Erythroblast (primary cell): ENCODE measurements around the gene ANAPC5.
"Not testable (repeated sequence)": the region's sequence is repeated elsewhere in the genome, so short reads cannot be mapped to it uniquely, and the experiment has no call there.

Experiments
- DNase-seq, 2 experiments: peaks; one replicate each; lab custom pipeline; 2025; lab: John Stamatoyannopoulos, UW
- GATA1 ChIP-seq: IDR thresholded peaks from 2 replicates; pipeline ENCODE4 v1.6.1; 2011; ENCODE audit warnings: low read depth, mild to moderate bottlenecking, control low read depth, low read length, moderate library complexity
- POLR2A ChIP-seq: IDR thresholded peaks from 2 replicates; pipeline ENCODE4 v1.6.1; 2011; ENCODE audit warnings: mild to moderate bottlenecking, low read length

The ANAPC5 gene, protein sequence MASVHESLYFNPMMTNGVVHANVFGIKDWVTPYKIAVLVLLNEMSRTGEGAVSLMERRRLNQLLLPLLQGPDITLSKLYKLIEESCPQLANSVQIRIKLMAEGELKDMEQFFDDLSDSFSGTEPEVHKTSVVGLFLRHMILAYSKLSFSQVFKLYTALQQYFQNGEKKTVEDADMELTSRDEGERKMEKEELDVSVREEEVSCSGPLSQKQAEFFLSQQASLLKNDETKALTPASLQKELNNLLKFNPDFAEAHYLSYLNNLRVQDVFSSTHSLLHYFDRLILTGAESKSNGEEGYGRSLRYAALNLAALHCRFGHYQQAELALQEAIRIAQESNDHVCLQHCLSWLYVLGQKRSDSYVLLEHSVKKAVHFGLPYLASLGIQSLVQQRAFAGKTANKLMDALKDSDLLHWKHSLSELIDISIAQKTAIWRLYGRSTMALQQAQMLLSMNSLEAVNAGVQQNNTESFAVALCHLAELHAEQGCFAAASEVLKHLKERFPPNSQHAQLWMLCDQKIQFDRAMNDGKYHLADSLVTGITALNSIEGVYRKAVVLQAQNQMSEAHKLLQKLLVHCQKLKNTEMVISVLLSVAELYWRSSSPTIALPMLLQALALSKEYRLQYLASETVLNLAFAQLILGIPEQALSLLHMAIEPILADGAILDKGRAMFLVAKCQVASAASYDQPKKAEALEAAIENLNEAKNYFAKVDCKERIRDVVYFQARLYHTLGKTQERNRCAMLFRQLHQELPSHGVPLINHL

DNA sequence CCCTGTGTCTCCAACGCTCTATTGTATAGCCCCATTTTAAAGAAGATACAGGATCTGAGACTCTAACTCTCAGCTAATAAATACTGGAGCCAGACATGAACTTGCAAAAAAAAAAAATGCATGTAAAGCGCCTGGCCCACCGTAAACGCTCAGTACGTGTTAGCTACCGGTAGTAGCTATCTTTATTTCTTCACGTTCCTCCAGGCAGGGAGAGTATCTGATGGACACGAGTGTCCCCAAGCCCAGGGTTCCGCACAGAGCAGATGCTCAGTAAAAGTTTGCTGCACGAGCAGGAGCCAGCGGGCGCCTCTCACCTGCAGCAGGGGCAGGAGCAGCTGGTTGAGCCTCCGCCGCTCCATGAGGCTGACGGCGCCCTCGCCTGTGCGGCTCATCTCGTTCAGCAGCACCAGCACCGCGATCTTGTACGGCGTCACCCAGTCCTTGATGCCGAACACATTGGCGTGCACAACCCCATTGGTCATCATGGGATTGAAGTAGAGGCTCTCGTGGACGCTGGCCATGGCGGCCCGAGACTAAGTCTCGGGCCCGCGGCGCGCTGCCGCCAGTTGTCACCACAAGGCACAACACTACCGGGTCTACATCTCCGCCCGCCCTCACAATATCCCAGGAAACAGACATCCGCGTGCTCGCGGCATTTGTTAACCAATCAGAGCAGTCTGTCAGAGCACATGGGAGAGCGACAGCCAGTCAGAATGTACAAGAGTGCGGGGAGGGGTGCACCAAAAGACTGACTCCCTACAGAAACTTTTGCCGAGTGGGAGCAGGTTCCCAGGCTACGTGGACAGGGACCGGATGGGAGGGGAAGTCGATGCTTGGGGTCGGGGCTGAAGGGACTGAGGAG is at the start of gene ANAPC5:
Gene ANAPC5, minus strand, starts transcription at position 592 of the 862 bp plus-strand sequence. Its CDS starts 71 bp downstream, at position 521.
- peak; percentile 97 to 98 for DNase-seq
- peak; percentile 97 for TF ChIP-seq POLR2A
- no peak for TF ChIP-seq GATA1

DNA sequence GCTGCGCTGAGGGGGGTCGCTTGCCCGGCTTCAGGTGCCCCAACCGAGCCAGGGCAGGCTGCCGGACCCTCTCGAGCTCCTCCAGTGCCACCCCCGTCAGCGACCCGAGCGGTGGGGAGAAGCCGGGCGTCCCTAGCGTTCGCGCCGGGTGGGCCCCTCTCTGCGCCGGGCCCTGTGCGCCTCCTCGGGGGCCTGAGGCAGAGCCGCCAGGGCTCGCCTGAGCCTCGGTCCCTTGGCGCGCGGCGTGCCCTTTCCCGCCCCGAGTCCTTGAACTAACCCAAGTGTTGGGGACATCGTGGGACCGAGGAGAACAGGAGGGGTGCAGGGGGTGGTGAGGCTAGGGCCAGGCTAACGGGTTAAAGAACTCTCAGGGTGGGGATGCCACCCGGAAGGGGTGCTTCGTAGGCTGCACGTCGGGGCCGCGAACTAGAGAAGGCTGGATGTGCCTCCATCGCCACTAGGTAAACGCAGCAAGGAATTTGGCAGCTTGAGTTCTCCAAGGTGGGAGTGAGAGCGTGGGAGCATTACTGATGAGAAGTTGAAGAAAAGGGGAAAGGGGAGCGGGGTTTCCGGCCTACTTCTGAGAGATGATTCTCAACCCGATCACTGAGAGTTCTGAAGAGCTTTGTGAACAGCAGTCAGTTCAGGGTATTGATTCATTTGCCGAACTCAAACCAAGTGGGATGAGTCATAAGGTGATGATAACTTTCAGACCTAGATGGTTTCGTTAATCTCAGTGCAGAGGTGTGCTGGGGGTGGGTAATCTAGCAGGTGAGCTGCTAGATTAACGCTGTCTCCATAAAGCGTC is 48.3 kb upstream of the ANAPC5 start:
- peak; percentile 69 to 78 for DNase-seq
- TF ChIP-seq GATA1 (no peak), POLR2A (peak; percentile 71)

DNA sequence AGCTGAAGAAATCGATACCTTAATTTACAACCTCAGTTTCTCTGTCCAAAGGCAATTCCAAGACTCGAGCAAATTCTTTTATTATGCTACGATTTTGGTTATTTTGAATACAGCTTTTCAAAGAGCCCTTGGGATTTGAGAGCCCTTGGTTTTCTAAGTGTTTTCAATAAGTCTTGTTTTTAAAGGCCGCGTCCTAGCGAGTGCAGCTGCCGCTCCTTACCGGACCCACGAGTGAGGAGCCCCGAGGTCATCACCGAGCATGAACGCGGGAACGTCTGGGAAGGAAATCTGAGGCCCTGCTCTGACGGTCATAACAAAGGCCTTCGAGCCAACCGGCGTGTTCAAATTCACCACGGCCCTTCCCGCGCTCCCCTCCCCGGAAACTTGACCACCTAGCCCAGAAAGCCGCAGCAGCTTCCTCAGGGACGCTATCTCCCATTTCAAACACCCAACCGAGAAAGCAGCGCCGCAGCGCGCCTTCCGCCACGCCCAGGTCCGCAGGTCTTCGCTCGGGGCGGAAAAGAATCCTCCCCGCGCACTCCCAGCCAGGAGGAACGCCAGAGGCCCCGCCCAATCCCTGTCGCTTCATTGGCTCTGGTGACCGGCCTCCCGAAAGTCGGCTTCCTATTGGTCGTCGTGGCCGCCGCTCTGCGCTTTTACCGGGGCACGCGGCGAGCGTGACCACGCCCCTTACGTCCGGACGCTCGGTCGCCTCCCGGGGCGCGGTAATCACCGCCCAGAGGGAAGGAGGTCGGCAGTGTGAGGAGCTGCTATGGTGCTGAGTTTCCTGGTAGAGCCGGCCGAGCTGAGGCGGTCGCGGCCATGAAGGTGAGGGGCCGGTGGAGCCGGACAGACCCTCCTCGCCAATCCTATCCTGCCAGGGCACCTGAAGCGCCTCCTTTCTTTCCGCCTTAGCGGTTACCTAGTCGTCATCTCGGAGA is 47.5 kb upstream of the ANAPC5 start, which contains the start of gene RNF34:
Gene RNF34, plus strand, starts transcription at position 728 of the 941 bp plus-strand sequence. Its CDS starts 95 bp downstream, at position 823.
- TF ChIP-seq POLR2A (peak; percentile 98), GATA1 (no peak)
- peak; percentile 99 for DNase-seq

DNA sequence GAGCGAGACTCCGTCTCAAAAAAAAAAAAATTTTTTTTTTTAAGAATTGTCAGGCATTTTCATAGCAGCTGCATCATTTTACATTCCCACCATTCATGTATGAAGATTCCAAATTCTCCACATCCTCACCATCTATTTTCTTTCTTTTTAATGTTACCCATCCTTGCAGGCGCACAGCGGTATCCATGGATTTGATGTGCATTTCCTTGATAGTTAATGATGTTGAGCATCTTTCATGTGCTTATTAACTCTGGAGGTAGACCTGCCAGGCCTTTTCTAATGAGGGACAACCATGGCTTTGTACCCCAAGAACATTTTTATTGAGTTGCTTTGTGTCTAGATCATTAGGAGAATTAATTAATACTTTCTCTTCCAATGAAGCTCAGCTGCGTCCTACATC is 46.1 kb upstream of the ANAPC5 start:
- TF ChIP-seq POLR2A: no peak
- no peak for TF ChIP-seq GATA1
- no peak for DNase-seq

DNA sequence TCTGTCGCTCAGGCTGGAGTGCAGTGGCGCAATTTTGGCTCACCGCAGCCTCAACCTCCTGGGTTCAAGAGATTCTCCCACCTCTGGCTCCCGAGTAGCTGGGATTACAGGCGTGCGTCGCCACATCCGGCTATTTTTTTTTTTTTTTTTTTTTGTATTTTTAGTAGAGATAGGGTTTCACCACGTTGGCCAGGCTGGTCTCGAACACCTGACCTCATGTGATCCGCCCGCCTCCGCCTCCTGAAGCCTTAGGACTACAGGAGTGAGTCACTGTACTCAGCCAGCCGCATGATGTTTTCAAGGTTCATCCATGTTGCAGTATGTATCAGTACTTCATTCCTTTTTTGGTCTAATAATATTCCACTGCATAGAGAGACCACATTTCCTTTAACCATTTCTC is 45.3 kb upstream of the ANAPC5 start:
- TF ChIP-seq GATA1 (no peak), POLR2A (no peak)
- no peak for DNase-seq

DNA sequence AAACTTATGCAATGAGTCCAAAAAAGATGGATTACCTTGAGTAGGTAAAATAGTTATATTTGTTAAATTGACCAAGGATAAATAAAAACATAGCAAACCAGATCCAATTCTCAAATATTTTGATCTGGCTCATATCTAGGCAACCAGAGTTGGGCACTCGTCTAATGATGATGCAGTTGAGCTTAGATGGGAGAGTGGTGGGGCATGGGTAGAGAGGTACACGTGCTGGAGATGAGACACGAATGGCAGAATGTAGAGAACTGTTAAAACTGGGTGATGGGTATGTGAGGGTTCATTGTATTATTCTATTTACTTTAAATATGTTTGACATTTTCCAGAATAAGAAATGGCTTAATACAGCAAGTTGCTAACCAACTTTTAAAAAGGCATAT is 40.1 kb upstream of the ANAPC5 start:
- DNase-seq: no peak
- TF ChIP-seq POLR2A (no peak), GATA1 (no peak)

DNA sequence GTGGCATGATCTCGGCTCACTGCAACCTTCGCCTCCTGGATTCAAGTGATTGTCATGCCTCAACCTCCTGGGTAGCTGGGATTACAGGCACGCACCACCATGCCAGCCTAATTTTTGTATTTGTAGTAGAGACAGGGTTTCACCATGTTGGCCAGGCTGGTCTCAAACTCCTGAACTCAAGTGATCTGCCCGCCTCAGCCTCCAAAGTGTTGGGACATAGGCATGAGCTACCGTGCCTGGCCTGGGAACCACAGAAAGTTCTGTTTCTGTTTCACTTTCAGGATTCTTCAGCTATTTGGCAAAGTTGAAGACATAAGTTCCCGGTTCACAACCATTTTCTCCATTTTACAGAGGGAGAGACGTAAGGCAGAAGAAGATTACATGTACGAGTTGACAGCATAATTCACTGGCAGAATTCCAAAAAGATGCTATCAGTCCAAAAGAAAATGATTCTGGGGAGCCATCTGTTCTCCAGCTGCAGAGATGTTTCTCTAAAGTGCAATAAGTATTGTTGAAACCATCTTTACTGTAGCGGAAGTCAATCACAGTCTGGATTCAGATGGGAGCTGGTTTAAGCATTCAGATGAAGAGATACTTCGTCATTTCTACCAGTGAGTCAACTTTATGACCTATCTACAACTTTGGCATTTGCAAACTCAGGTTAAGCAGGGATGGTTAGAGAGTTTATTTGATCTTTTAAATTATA is 39.6 kb upstream of the ANAPC5 start:
- no peak for TF ChIP-seq GATA1
- no peak for TF ChIP-seq POLR2A
- DNase-seq: peak; percentile 66 to 82

DNA sequence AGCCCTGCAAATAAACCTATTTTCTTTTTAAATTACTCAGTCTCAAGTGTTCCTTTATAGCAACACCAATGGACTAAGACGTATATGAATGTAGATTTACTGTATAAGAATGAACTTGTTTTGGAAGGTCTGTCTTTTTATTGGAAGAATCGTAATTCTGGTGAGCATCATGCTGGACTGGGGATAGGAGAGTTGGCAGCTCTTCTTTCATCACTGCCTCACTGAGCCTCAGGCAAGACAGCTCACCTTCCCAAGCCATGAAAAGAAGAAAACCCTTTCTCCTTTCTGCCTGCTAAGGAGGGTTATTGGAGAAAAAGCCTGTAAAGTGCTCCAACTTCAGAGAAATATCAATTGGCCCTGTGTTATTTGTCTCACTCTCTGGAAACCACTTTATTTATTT is 38.6 kb upstream of the ANAPC5 start:
- TF ChIP-seq GATA1: no peak
- no peak for TF ChIP-seq POLR2A
- DNase-seq: no peak

DNA sequence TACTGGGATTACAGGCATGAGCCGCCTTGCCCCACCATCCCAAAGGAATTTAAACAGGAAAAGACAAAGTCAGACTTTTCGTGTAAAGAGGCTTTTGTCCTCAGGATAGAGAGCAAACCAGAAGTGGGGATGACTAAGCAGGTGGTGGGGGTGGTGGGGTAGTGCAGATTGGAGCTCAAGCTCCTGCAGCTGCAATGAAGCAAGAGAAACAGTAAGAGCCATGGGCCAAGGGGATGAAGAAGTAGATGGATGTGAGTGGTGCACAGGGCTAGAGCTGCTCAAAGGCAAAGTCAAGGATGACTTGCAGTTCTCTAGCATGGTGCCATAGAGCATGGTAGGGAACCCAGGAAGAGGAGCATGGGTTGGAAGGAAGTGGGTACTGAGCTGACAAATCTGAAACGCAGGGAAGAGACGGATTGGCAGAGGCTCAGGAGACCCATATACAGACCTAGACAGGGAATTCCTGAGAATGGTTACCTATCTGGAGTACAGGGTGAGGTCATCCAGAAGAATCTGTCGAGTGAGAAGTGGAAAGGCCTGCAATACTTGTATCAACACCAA is 36.3 kb upstream of the ANAPC5 start:
- TF ChIP-seq GATA1 (no peak), POLR2A (no peak)
- no peak for DNase-seq

DNA sequence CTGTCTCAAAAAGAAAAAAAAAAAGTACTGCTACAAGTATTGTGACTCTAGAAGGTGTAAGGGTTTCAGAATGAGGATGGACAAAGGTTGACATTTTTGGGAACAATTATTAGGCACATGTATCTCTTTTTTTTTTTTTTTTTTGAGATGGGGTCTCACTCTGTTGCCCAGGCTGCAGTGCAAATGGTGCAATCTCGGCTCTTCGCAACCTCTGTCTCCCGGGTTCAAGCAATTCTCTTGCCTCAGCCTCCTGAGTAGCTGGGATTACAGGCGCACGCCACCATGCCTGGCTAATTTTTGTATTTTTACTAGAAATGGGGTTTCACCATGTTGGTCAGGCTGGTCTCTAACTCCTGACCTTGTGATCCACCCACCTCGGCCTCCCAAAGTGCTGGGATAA is 32.7 kb upstream of the ANAPC5 start:
- not testable (repeated sequence) for DNase-seq

DNA sequence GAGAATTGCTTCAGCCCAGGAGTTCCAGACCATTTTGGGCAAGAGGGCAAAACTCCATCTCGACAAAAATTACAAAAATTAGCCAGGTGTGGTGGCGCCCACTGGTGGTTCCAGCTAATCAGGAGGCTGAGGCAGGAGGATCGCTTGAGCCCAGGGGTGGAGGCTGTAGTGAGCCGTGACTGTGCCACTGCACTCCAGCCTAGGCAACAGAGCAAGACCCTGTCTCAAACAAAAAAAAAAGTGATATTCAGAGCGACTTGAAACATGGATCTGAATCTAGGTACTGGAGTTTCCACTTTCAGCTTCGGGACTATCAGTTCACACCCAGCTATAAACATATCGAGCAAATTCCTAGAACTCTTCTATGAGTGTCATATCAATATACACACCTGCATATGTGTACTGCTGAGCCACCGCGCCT is 31.4 kb upstream of the ANAPC5 start:
- no peak for TF ChIP-seq POLR2A
- TF ChIP-seq GATA1: no peak
- peak in 1 of 2 experiments; percentile 8 for DNase-seq

DNA sequence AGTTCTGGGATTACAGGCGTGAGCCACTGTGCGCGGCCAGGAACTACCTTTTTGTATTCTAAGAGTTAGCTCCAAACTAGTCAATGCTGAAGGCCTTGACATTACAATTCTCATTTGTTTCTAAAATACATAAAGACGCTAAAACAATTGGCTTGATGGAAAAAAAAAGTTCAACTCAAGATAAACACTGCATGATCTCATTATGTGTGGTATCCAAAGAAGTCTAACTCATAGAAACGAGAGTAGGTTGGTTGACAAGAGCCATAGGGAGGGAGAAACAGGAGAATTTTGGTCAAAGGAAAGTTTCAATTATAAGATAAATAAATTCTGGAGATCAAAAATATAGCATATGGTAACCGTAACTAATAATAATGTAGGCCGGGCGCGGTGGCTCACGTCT is 27.7 kb upstream of the ANAPC5 start:
- DNase-seq: no peak
- TF ChIP-seq POLR2A: no peak
- no peak for TF ChIP-seq GATA1
